NK-92 treated with Interleukin-12 subunit alpha and Interleukin-12 subunit beta, amount 100 ng/mL, for 24 hours (cell line): Measurements from ENCODE around the gene SLC23A1.
A peak's percentile ranks its signal among the peaks of the same experiment; 100 is the strongest.
"Not testable (repeated sequence)": the region's sequence is repeated elsewhere in the genome, so short reads cannot be mapped to it uniquely, and the experiment has no call there.

Source experiments
- DNase-seq: peaks from one replicate; lab custom pipeline; 2025; lab: John Stamatoyannopoulos, UW

SLC23A1 gene

GRCh38 chr5:139369181-139369580, 13.9 kb downstream of the SLC23A1 start:
- DNase-seq, result no peak

- DNase-seq, result no peak
These were observed 14.5 kb downstream of the SLC23A1 start for GRCh38 chr5:139368613-139369012.

DNA sequence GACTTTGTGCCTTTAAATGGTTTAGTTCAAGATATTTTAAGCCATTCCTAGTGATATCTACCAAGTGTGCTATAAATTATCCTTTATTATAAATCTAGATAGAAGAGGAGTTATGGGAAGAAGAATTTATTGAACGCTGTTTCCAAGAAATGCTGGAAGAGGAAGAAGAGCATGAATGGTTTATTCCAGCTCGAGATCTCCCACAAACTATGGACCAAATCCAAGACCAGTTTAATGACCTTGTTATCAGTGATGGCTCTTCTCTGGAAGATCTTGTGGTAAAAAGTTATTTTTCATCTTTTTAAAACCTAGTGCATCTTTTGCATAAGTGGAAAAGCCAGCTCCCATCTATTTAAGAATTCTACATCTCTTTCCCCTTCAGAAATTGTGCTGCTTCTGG, 18.6 kb downstream of the SLC23A1 start:
- DNase-seq, result no peak

DNA sequence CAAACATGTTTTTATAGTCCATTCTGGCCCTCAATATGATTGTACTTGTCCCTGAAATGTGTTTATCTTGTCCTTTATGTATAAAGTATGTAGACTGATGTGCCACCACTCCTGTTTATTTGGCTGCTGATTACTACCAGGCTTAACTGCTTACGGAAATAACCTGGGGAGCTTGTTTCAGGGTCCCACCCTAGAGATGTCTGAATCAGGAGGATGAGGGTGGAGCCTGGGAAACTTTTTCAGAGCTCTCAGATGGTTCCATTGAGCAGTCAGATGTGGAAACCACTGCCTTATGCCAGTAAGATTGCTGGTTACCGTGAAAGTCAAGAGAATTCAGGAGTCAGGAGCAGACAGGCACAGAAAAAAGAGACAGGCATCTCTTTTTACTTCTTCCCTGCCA, 19.2 kb downstream of the SLC23A1 start:
- no peak for DNase-seq

DNA sequence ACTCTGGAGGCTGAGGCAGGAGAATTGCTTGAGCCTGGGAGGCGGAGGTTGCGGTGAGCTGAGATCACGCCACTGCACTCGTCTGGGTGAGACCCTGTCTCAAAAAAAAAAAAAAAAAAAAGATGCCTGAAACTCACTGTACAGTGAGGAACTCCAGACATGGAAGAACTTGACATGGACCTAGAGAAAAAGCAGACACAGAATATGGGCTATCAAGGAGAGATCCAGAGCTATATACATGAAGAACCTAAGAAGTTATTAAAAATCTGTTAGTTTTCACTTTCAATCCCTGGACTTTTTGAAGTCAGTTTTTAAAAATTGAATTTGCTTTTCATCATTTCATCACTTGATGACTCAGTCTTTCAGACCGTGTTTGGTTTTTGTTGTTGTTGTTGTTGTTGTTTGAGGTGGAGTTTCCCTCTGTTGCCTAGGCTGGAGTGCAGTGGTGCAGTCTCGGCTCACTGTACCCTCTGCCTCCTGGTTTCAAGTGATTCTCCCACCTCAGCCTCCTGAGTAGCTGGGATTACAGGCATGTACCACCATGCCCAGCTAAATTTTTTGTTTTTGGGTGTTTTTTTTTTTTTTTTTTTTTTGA, 21.2 kb downstream of the SLC23A1 start:
- no peak for DNase-seq

GRCh38 chr5:139360384-139360783, 22.7 kb downstream of the SLC23A1 start:
- no peak for DNase-seq

DNA sequence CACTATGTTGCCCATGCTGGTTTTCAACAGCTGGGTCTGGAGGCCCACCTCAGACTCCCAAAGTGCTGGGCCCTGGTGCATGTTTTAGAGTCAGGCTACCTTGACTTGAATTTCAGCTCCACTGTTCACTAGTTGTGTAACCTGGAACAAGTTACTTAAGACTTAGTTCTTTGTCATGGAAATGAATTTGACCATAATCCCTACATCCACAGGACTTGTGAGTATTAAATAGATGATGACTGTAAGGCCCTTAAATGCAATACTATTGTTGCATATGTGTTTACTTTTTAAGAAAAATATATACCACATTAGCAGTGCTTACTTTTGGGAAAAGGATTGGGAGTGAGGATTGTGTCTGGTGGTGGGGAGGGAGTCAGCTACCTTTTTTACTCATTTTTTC, 25.0 kb downstream of the SLC23A1 start:
- no peak for DNase-seq

DNA sequence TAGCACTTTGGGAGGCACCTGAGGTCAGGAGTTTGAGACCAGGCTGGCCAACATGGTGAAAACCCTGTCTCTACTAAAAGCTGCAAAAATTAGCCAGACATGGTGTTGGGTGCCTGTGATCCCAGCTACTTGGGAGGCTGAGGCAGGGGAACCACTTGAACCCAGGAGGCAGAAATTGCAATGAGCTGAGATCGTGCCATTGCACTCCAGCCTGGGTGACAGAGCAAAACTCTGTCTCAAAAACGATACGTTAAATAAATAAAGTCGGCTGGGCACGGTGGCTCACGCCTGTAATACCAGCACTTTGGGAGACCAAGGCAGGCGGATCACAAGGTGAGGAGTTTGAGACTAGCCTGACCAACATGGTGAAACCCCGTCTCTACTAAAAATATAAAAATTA, 27.2 kb downstream of the SLC23A1 start:
- DNase-seq, result not testable (repeated sequence)

GRCh38 chr5:139354186-139354585, 28.9 kb downstream of the SLC23A1 start:
- no peak for DNase-seq

DNA sequence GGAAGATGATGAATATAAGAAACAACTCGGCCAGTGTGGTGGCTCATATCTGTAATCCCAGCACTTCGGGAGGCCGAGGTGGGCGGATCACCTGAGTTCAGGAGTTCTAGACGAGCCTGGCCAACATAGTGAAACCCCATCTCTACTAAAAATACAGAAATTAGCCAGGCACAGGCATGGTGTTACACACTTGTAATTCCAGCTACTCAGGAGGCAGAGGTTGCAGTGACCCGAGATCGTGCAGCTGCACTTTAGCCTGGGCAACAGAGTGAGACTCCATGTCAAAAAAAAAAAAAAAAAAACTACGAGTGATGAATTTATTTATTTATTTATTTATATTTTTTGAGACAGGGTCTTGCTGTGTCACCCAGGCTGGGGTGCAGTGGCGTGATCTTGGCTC, 35.2 kb downstream of the SLC23A1 start:
- DNase-seq, result not testable (repeated sequence)

GRCh38 chr5:139345442-139345841, 37.7 kb downstream of the SLC23A1 start:
- not testable (repeated sequence) for DNase-seq

DNA sequence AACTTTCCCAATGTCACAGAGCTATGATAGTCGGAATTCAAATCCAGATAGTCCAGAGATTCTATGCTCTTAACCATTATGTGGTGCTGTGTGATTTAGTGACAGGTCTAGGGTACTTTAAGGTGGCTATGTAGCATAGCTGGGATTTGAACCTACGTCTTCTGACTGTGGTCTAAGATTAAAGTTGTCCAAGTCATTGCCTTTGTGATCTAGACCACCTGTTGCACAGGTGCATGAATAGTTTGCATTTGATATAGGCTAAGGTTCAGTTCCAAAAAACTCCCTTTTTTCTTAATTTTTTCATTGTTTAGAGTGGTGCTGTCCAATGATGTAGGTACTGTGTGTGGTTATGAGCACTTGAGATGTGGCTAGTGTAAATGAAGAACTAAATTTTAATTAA, 38.9 kb downstream of the SLC23A1 start:
- no peak for DNase-seq

DNA sequence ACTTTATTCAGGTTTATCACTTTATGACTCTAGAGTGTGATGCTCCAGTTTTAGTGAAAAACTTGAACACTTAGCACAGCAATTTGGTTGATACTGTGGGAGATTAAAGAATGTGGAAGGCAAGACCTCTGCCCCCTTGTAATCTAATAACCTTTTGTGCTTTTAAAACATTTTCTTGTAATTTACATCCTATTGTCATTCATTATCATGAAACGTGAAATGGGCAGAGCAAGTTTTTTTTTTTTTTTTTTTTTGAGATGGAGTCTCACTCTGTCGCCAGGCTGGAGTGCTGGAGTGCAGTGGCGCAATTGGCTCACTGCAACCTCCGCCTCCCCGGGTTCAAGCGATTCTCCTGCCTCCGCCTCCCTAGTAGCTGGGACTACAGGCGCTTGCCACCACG, 39.6 kb downstream of the SLC23A1 start:
- no peak for DNase-seq

DNA sequence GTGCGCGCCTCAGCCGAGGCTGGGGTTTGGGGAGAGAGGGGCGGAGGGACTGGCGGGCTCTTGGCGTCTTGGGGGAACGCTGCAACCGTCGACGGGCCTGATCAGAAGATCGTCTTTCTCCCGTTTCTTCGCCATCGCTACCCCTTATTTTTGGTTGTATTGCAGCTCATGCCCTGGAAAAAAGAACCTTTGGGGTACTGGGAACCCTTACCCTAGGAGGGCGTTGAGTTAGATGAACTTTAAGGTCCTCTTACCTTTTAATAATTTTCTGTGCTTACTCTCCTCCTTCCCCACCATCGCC, 40.7 kb downstream of the SLC23A1 start:
- DNase-seq, result no peak

GRCh38 chr5:139341689-139342422, 41.2 kb downstream of the SLC23A1 start, which contains the start of gene PAIP2:
Gene PAIP2 (plus strand): TSS chr5:139341854. CDS start chr5:139363785, 21,931 bp downstream.
- peak; percentile 95 for DNase-seq

GRCh38 chr5:139341187-139341688, 41.9 kb downstream of the SLC23A1 start:
- DNase-seq, result no peak

- DNase-seq, result no peak
These were observed 43.0 kb downstream of the SLC23A1 start for GRCh38 chr5:139340051-139340450.

GRCh38 chr5:139335811-139336210, 47.3 kb downstream of the SLC23A1 start:
- DNase-seq, result no peak
